ENCODE measurements around the gene NLRC5. TPM values are rescaled to one million over a fixed set of nuclear protein-coding genes. Genes with fewer than 3 reads are reported as not detected.

NLRC5 gene
- total RNA-seq, 1 donor from 2014 or later: 1.7 TPM

- TF ChIP-seq CTCF (conservative IDR thresholded peaks at IDR 0.05): no peak
- peak within 1 kb of the TSS; percentile 90 for H3K4me3 Mint-ChIP-seq
- no peaks in the 10 kb centered on the region for H3K36me3 Mint-ChIP-seq
- H3K27ac Mint-ChIP-seq: peak within 1 kb of the TSS; percentile 88
- DNase-seq (ENCODE audit: extremely low spot score, unreplicated experiment): no peak
- peaks cover 6% of the 10 kb centered on the region for H3K27me3 Mint-ChIP-seq
- H3K4me1 Mint-ChIP-seq (ENCODE audit: unreplicated experiment): peaks cover 13% of the 10 kb centered on the region
- H3K9me3 Mint-ChIP-seq: no peaks in the 10 kb centered on the region
Measured at GRCh38 chr16:57091975-57092785, 102.8 kb downstream of the NLRC5 start, which contains the start of gene CPNE2. Gene CPNE2 (plus strand): TSS chr16:57092583. CDS start chr16:57110743, 18,160 bp downstream.

GRCh38 chr16:57092786-57093411 lies 103.5 kb downstream of the NLRC5 start:
- Mint-ChIP-seq H3K4me1 (ENCODE audit: unreplicated experiment) (peaks cover 14% of the 10 kb centered on the region), H3K27me3 (peaks cover 6% of the 10 kb centered on the region), H3K36me3 (no peaks in the 10 kb centered on the region), H3K27ac (peak overlapping the region; percentile 80), H3K4me3 (peak overlapping the region; percentile 88), H3K9me3 (no peaks in the 10 kb centered on the region)
- DNase-seq (ENCODE audit: extremely low spot score, unreplicated experiment): no peak
- TF ChIP-seq CTCF (conservative IDR thresholded peaks at IDR 0.05): peak; percentile 80

GRCh38 chr16:57093666-57094564 lies 104.6 kb downstream of the NLRC5 start:
- peak overlapping the region; percentile 80 for H3K27ac Mint-ChIP-seq
- no peak for DNase-seq (ENCODE audit: extremely low spot score, unreplicated experiment)
- H3K4me1 Mint-ChIP-seq (ENCODE audit: unreplicated experiment): peaks cover 18% of the 10 kb centered on the region
- peak overlapping the region; percentile 88 for H3K4me3 Mint-ChIP-seq
- H3K36me3 Mint-ChIP-seq: no peaks in the 10 kb centered on the region
- H3K9me3 Mint-ChIP-seq: no peaks in the 10 kb centered on the region
- no peak for TF ChIP-seq CTCF (conservative IDR thresholded peaks at IDR 0.05)
- H3K27me3 Mint-ChIP-seq: peaks cover 6% of the 10 kb centered on the region

- H3K4me3 Mint-ChIP-seq: peak overlapping the region; percentile 68
- peaks cover 18% of the 10 kb centered on the region for H3K4me1 Mint-ChIP-seq (ENCODE audit: unreplicated experiment)
- no peaks in the 10 kb centered on the region for H3K9me3 Mint-ChIP-seq
Measured at GRCh38 chr16:57094911-57095310, 105.6 kb downstream of the NLRC5 start.

More at GRCh38 chr16:57094911-57095310, 105.6 kb downstream of the NLRC5 start:
- no peaks in the 10 kb centered on the region for H3K36me3 Mint-ChIP-seq
- H3K27ac Mint-ChIP-seq: no peak overlapping the region
- no peak for DNase-seq (ENCODE audit: extremely low spot score, unreplicated experiment)
- H3K27me3 Mint-ChIP-seq: peaks cover 6% of the 10 kb centered on the region
- TF ChIP-seq CTCF (conservative IDR thresholded peaks at IDR 0.05): no peak
